A549 treated with CORT108297 at 1 μM for 4 hours (cell line): ENCODE results near the gene GPR151. TPM values are rescaled to one million over a fixed set of nuclear protein-coding genes. Genes with fewer than 3 reads are reported as not detected.

Experiments used
- total RNA-seq: library from RNA; stranded (reverse); fragments of 200-300 nt; extraction: Qiagen RNA extraction; gene quantifications from 5 replicates; pipeline ENCODE4 v1.2.3, GENCODE V29; 2022

Gene GPR151
- not detected in 5 replicates for total RNA-seq

GRCh38 chr5:146516151-146516475 is at the start of gene GPR151:
Gene GPR151, minus strand, starts transcription at chr5:146516190. Its CDS starts 77 bp downstream, at chr5:146516113.

Other genes starting within 250 kb of the GPR151 start
- gene POU4F3, start 177.4 kb downstream of the GPR151 start, total RNA-seq, result 0.08 to 0.17 TPM (median 0.14 TPM) in 5 replicates
- 41.7 to 53.6 TPM (median 48.0 TPM) in 5 replicates for gene TCERG1, start 68.9 kb downstream of the GPR151 start, total RNA-seq